NB4 (cell line): ENCODE results near the gene CBFB.

ENCODE experiments used
- MAX ChIP-seq: IDR thresholded peaks from 2 replicates; pipeline ENCODE4 v1.6.1; 2011; ENCODE audit warnings: low read depth, low read length
- MYC ChIP-seq: IDR thresholded peaks from 2 replicates; pipeline ENCODE4 v1.6.1; 2011; ENCODE audit warnings: low read depth, low read length

GRCh38 chr16:67034487-67034886, 5.5 kb downstream of the CBFB start:
- TF ChIP-seq MAX (no peak), MYC (no peak)
